Effector memory CD8-positive, alpha-beta T cell (primary cell): ENCODE measurements around the gene WDR70.
"Not testable (repeated sequence)": the region's sequence is repeated elsewhere in the genome, so short reads cannot be mapped to it uniquely, and the experiment has no call there.

ENCODE experiments used
- ATAC-seq: fragments of 150-1000 bp; cut with Tn5 transposase; replicated peaks from 2 replicates; pipeline ENCODE4 v1.10.0; 2021; ENCODE audit warnings: mild to moderate bottlenecking, moderate library complexity
- DNase-seq, 3 experiments: peaks; one replicate each; pipeline ENCODE4 v3.0.0; 2021
- H3K27ac Mint-ChIP-seq, 2 donors: one replicate each; pipeline ENCODE4 v1.8.0; 2022; ENCODE audit warnings: mild to moderate bottlenecking in 2 of 2, mixed read lengths in 2 of 2, moderate library complexity in 2 of 2
- H3K27me3 Mint-ChIP-seq, 2 donors: one replicate each; pipeline ENCODE4 v1.8.0; 2022; ENCODE audit warnings: mixed read lengths in 2 of 2
- H3K36me3 Mint-ChIP-seq: one replicate; pipeline ENCODE4 v1.8.0; 2022; ENCODE audit warnings: mild to moderate bottlenecking, moderate library complexity, mixed read lengths; ENCODE audit not compliant: insufficient read depth
- H3K4me1 Mint-ChIP-seq, 2 donors: one replicate each; pipeline ENCODE4 v1.8.0; 2022; ENCODE audit warnings: low read depth in 2 of 2, mixed read lengths in 2 of 2
- H3K4me3 Mint-ChIP-seq, 2 donors: one replicate each; pipeline ENCODE4 v1.8.0; 2022; ENCODE audit warnings: mild to moderate bottlenecking in 2 of 2, mixed read lengths in 2 of 2, moderate library complexity in 2 of 2
- H3K9me3 Mint-ChIP-seq, 2 donors: one replicate each; pipeline ENCODE4 v1.8.0; 2022; ENCODE audit warnings: mixed read lengths in 2 of 2

The WDR70 gene

DNA sequence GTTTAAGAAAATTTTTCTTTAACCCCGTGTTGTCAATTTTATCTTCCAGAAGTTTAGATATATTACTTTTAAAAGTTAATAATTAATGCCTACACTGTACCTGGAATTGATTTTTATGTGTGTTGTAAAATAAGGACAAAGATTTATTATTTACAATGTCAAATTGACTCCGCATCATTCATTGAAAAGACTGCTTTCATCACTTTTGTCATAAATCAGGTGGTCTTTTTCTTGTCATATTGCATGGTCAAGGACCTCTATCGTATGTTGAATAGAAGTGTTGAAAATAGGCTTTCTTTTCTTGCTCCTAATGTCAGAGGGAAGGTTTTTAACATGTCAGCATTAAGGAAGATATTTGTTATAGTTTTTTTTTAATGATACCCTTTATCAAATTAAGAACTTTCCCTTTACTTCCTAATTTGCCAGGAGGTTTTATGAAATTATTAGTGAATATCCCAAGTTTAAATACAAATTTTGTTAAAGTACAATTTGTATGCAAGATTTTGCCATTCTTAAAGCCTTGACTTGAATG, 92.6 kb downstream of the WDR70 start:
- Mint-ChIP-seq H3K36me3 (no peaks in the 10 kb centered on the region), H3K4me1 (no peaks in the 10 kb centered on the region), H3K9me3 (no peaks in the 10 kb centered on the region), H3K4me3 (no peak overlapping the region), H3K27me3 (no peaks in the 10 kb centered on the region), H3K27ac (no peak overlapping the region)
- no peak for ATAC-seq
- no peak for DNase-seq

- no peak for ATAC-seq
Observed at GRCh38 chr5:37477426-37477825, 98.3 kb downstream of the WDR70 start.

GRCh38 chr5:37478121-37478894, 99.2 kb downstream of the WDR70 start:
- H3K9me3 Mint-ChIP-seq: no peaks in the 10 kb centered on the region
- H3K36me3 Mint-ChIP-seq: peaks cover 30% of the 10 kb centered on the region
- H3K27me3 Mint-ChIP-seq: no peaks in the 10 kb centered on the region
- no peaks in the 10 kb centered on the region for H3K4me1 Mint-ChIP-seq
- H3K4me3 Mint-ChIP-seq: no peak overlapping the region
- DNase-seq (no peak), ATAC-seq (no peak)
- H3K27ac Mint-ChIP-seq: no peak overlapping the region

More at GRCh38 chr5:37477426-37477825, 98.3 kb downstream of the WDR70 start:
- Mint-ChIP-seq H3K4me3 (no peak overlapping the region), H3K36me3 (peaks cover 21% of the 10 kb centered on the region), H3K27me3 (no peaks in the 10 kb centered on the region), H3K4me1 (no peaks in the 10 kb centered on the region), H3K9me3 (no peaks in the 10 kb centered on the region), H3K27ac (no peak overlapping the region)
- DNase-seq: no peak

DNA sequence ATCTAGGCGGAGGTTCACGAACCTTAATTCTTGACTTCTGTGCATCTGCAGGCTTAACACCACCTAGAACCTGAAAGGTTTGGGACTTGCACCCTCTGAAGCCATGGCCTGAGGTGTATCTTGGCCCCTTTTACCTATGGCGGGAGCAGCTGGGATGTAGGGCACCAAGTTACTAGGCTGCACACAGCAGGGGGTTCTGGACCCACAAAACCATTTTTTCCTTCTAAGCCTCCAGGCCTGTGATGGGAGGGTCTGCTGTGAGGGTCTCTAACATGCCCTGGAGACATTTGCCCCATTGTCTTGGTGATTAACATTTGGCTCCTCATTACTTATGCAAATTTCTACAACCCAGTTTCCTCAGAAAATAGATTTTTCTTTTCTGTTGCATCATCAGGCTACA, 102.3 kb downstream of the WDR70 start:
- H3K36me3 Mint-ChIP-seq: peaks cover 32% of the 10 kb centered on the region
- not testable (repeated sequence) for DNase-seq, H3K4me3 Mint-ChIP-seq, H3K27me3 Mint-ChIP-seq, H3K9me3 Mint-ChIP-seq, ATAC-seq, H3K27ac Mint-ChIP-seq, H3K4me1 Mint-ChIP-seq

DNA sequence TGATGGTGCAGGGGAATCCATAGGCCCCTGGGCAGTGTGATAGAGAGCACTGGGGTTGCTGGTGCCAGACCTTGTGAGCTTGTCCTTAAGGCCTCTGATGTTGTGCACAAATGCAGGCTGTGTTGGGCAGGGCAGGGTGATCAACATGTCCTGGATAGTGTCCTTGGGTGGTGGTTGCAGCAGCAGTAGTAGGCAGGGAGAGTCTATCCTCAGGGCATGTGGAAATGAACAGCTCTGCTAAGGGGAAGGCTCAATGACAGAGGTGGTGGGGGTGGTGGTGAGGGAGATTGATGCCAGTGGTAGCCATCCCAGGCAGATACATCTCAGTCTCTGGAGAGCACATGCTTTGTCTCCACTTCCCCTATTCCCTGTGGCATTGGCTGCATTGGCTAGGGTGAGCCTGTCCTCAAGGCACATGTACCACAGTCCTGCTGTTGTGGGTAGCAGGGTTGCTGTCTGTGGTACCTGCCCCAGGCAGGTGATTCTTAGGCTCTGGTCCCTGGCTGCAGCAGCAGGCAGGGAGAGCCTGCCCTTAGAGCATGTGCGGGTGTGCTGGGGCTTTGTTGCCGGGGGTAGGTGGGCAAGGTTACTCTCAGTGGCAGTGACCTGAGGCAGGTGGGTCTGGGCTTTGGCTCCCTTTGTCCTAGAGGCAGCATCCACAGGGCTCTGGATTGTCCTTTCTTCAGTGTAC, 111.1 kb downstream of the WDR70 start:
- DNase-seq (no peak), ATAC-seq (no peak)
- H3K27me3 Mint-ChIP-seq: no peaks in the 10 kb centered on the region
- H3K4me3 Mint-ChIP-seq: no peak overlapping the region
- peaks cover 3% of the 10 kb centered on the region for H3K36me3 Mint-ChIP-seq
- peaks cover 10 to 24% of the 10 kb centered on the region in 2 donors for H3K4me1 Mint-ChIP-seq
- peak overlapping the region in 1 of 2 donors; percentile 28 for H3K27ac Mint-ChIP-seq
- peaks cover 4 to 9% of the 10 kb centered on the region in 2 donors for H3K9me3 Mint-ChIP-seq

- peaks cover 3% of the 10 kb centered on the region for H3K36me3 Mint-ChIP-seq
- no peak overlapping the region for H3K27ac Mint-ChIP-seq
- peaks cover 4 to 9% of the 10 kb centered on the region in 2 donors for H3K9me3 Mint-ChIP-seq
- DNase-seq (no peak), ATAC-seq (no peak)
- no peak overlapping the region for H3K4me3 Mint-ChIP-seq
- peaks cover 10 to 27% of the 10 kb centered on the region in 2 donors for H3K4me1 Mint-ChIP-seq
- no peaks in the 10 kb centered on the region for H3K27me3 Mint-ChIP-seq
Observed at GRCh38 chr5:37490931-37491330, 111.8 kb downstream of the WDR70 start.

- Mint-ChIP-seq H3K4me3 (no peak overlapping the region), H3K27me3 (no peaks in the 10 kb centered on the region), H3K36me3 (no peaks in the 10 kb centered on the region), H3K9me3 (peaks cover 4 to 9% of the 10 kb centered on the region in 2 donors), H3K27ac (peak overlapping the region in 1 of 2 donors; percentile 13), H3K4me1 (peaks cover 10 to 27% of the 10 kb centered on the region in 2 donors)
- no peak for ATAC-seq
- DNase-seq: no peak
Observed at GRCh38 chr5:37492778-37493555, 113.8 kb downstream of the WDR70 start.

- peaks cover 4 to 18% of the 10 kb centered on the region in 2 donors for H3K4me1 Mint-ChIP-seq
- ATAC-seq (no peak), DNase-seq (no peak)
- no peaks in the 10 kb centered on the region for H3K27me3 Mint-ChIP-seq
- H3K9me3 Mint-ChIP-seq: no peaks in the 10 kb centered on the region
- peaks cover 8% of the 10 kb centered on the region for H3K36me3 Mint-ChIP-seq
- H3K27ac Mint-ChIP-seq: peak overlapping the region in 1 of 2 donors; percentile 79
- no peak overlapping the region for H3K4me3 Mint-ChIP-seq
Observed at GRCh38 chr5:37494756-37495155, 115.6 kb downstream of the WDR70 start.

DNA sequence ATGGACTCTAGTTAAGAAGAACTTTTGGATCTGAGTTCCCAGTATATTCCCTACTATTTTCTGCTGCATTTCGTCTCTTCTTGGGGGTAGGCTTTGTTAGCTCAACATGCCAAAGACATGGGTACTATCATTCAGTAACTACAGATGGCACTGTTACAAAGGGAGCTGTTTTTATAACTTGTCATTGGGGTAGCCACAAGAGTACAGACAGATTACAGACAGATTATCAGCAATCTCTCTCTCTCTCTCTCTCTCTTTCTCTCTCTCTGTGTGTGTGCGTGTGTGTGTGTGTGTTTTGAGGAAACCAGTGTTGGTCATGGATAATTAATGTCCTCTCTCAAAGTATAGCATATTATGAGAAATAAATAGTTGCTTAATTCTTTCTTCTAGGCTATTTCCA, 116.1 kb downstream of the WDR70 start:
- Mint-ChIP-seq H3K27ac (peak overlapping the region in 1 of 2 donors; percentile 79), H3K27me3 (no peaks in the 10 kb centered on the region), H3K4me1 (peaks cover 0 to 18% of the 10 kb centered on the region in 2 donors), H3K9me3 (no peaks in the 10 kb centered on the region), H3K4me3 (no peak overlapping the region), H3K36me3 (peaks cover 8% of the 10 kb centered on the region)
- ATAC-seq (no peak), DNase-seq (no peak)

- DNase-seq: no peak
- no peak for ATAC-seq
- Mint-ChIP-seq H3K4me1 (peaks cover 0 to 18% of the 10 kb centered on the region in 2 donors), H3K27me3 (no peaks in the 10 kb centered on the region), H3K36me3 (peaks cover 8% of the 10 kb centered on the region), H3K4me3 (no peak overlapping the region), H3K27ac (peak overlapping the region in 1 of 2 donors; percentile 79), H3K9me3 (no peaks in the 10 kb centered on the region)
Observed at GRCh38 chr5:37495668-37496347, 116.7 kb downstream of the WDR70 start.

- Mint-ChIP-seq H3K4me1 (peaks cover 0 to 18% of the 10 kb centered on the region in 2 donors), H3K9me3 (no peaks in the 10 kb centered on the region), H3K27ac (peak overlapping the region in 1 of 2 donors; percentile 60), H3K4me3 (no peak overlapping the region), H3K36me3 (peaks cover 8% of the 10 kb centered on the region), H3K27me3 (no peaks in the 10 kb centered on the region)
- ATAC-seq: no peak
- DNase-seq: no peak
Observed at GRCh38 chr5:37496902-37497445, 117.9 kb downstream of the WDR70 start.

- ATAC-seq (no peak), DNase-seq (no peak)
- Mint-ChIP-seq H3K36me3 (peaks cover 10% of the 10 kb centered on the region), H3K9me3 (no peaks in the 10 kb centered on the region), H3K4me3 (no peak overlapping the region), H3K27ac (no peak overlapping the region), H3K27me3 (no peaks in the 10 kb centered on the region), H3K4me1 (peaks cover 8% of the 10 kb centered on the region in 2 donors)
Observed at GRCh38 chr5:37501152-37501551, 122.0 kb downstream of the WDR70 start.
